Skeletal muscle tissue (tissue), 2 donors: ENCODE data around the gene DERL3. TPM values are rescaled to one million over a fixed set of nuclear protein-coding genes. Genes with fewer than 3 reads are reported as not detected.

Experiments
- small RNA-seq: library from RNA; depleted of rRNA; stranded (forward); fragments of <200 nt; gene quantifications from one replicate; pipeline ENCODE3, GENCODE V24; 2014
- total RNA-seq: library from RNA; depleted of rRNA; stranded (reverse); fragments of >200 nt; gene quantifications from one replicate; pipeline ENCODE4 v1.2.3, GENCODE V29; 2014

Gene DERL3
- total RNA-seq, 1 donor from 2014 or later: 1.0 TPM

Small RNA genes within 50 kb of the gene (small RNA-seq; reads per million reads assigned to genes)
- gene RN7SL268P: not detected

Other genes with a start within 250 kb of the DERL3 start
- gene DRICH1, start 206.7 kb downstream of the DERL3 start, total RNA-seq: 0.52 TPM
- gene RGL4, start 148.0 kb downstream of the DERL3 start, total RNA-seq: 0.52 TPM
- gene ZNF70, start 87.9 kb downstream of the DERL3 start, total RNA-seq: 3.1 TPM
- not detected for gene VPREB3, start 84.6 kb downstream of the DERL3 start, total RNA-seq
- gene C22orf15, start 76.0 kb downstream of the DERL3 start, total RNA-seq: not detected
- gene CHCHD10, start 71.0 kb downstream of the DERL3 start, total RNA-seq: 3.7 TPM
- 6.3 TPM for gene MMP11, start 66.2 kb downstream of the DERL3 start, total RNA-seq
- gene SMARCB1, start 52.0 kb downstream of the DERL3 start, total RNA-seq: 13.6 TPM
- 2.1 TPM for gene SLC2A11, start 18.9 kb upstream of the DERL3 start, total RNA-seq
- 76.7 TPM for gene MIF, start 55.4 kb upstream of the DERL3 start, total RNA-seq
- gene GSTT2B, start 122.2 kb upstream of the DERL3 start, total RNA-seq: 4.7 TPM
- gene DDTL, start 127.9 kb upstream of the DERL3 start, total RNA-seq: 3.7 TPM
- 39.7 TPM for gene DDT, start 135.4 kb upstream of the DERL3 start, total RNA-seq
- not detected for gene GSTT2, start 141.1 kb upstream of the DERL3 start, total RNA-seq
- gene GSTT4, start 166.4 kb upstream of the DERL3 start, total RNA-seq: not detected
- 18.3 TPM for gene CABIN1, start 172.3 kb upstream of the DERL3 start, total RNA-seq